Nucleus accumbens (tissue), 56 donors: Measurements from ENCODE around the gene HTD2.

Experiments
- DNase-seq, 56 donors: peaks; one replicate each; lab custom pipeline; 2025; lab: John Stamatoyannopoulos, UW

The HTD2 gene

GRCh38 chr3:58291671-58292338, 14.5 kb upstream of the HTD2 start:
- no peak for DNase-seq

GRCh38 chr3:58292866-58293265, 13.5 kb upstream of the HTD2 start:
- no peak for DNase-seq

GRCh38 chr3:58293516-58293915, 12.8 kb upstream of the HTD2 start:
- peak in 41 of 56 donors; percentile 10 to 71 (median 40) for DNase-seq

GRCh38 chr3:58296269-58296668, 10.1 kb upstream of the HTD2 start:
- peak in 54 of 56 donors; percentile 12 to 87 (median 70) for DNase-seq

GRCh38 chr3:58296843-58297242, 9.5 kb upstream of the HTD2 start:
- DNase-seq, result no peak

- no peak for DNase-seq
Observed at GRCh38 chr3:58298190-58298589, 8.1 kb upstream of the HTD2 start.

GRCh38 chr3:58299075-58299474, 7.2 kb upstream of the HTD2 start:
- DNase-seq, result no peak

- peak in 4 of 56 donors; percentile 13 to 26 (median 20) for DNase-seq
Observed at GRCh38 chr3:58299839-58300516, 6.3 kb upstream of the HTD2 start.

GRCh38 chr3:58307639-58308215, 1.4 kb downstream of the HTD2 start:
- peak in 1 of 56 donors; percentile 18 for DNase-seq

- peak in 1 of 56 donors; percentile 11 for DNase-seq
Observed at GRCh38 chr3:58308728-58309127, 2.4 kb downstream of the HTD2 start.

- no peak for DNase-seq
Observed at GRCh38 chr3:58317811-58318210, 11.5 kb downstream of the HTD2 start.

GRCh38 chr3:58321791-58322190, 15.5 kb downstream of the HTD2 start:
- no peak for DNase-seq

- no peak for DNase-seq
Observed at GRCh38 chr3:58322793-58323192, 16.5 kb downstream of the HTD2 start.

GRCh38 chr3:58323529-58324390, 17.4 kb downstream of the HTD2 start:
- peak in 3 of 56 donors; percentile 12 to 45 (median 14) for DNase-seq

GRCh38 chr3:58324391-58325390, 18.4 kb downstream of the HTD2 start:
- no peak for DNase-seq

- no peak for DNase-seq
Observed at GRCh38 chr3:58325525-58325992, 19.2 kb downstream of the HTD2 start.

GRCh38 chr3:58326267-58326900, 20.1 kb downstream of the HTD2 start:
- no peak for DNase-seq

- no peak for DNase-seq
Observed at GRCh38 chr3:58329150-58329921, 23.0 kb downstream of the HTD2 start.
